AG09309 (cell line): ENCODE results near the gene HYDIN.

Experiments used
- DNase-seq: peaks from one replicate; pipeline ENCODE4 v3.0.0-alpha.2; 2010; ENCODE audit warnings: low read depth
- H3K4me3 ChIP-seq: 2 replicates; pipeline ENCODE4 v1.5.1; 2011; ENCODE audit warnings: mild to moderate bottlenecking, low read depth, low read length, moderate library complexity; ENCODE audit not compliant: control insufficient read depth
- CTCF ChIP-seq: IDR thresholded peaks from 2 replicates; pipeline ENCODE4 v1.5.1; 2011; ENCODE audit warnings: mild to moderate bottlenecking, low read depth, low read length, inconsistent platforms; ENCODE audit not compliant: insufficient read depth, control insufficient read depth; ENCODE audit errors: missing control alignments

Gene HYDIN

GRCh38 chr16:70768203-70768580 is 462.3 kb downstream of the HYDIN start:
- DNase-seq = no peak
- no peak for TF ChIP-seq CTCF
- no peak overlapping the region for H3K4me3 ChIP-seq

- no peak for DNase-seq
- H3K4me3 ChIP-seq = no peak overlapping the region
- no peak for TF ChIP-seq CTCF
Measured at GRCh38 chr16:70767377-70768202, 462.9 kb downstream of the HYDIN start.

- TF ChIP-seq CTCF = no peak
- no peak overlapping the region for H3K4me3 ChIP-seq
- no peak for DNase-seq
Measured at GRCh38 chr16:70766658-70767057, 463.9 kb downstream of the HYDIN start.

GRCh38 chr16:70766176-70766575 is 464.3 kb downstream of the HYDIN start:
- no peak overlapping the region for H3K4me3 ChIP-seq
- no peak for TF ChIP-seq CTCF
- DNase-seq = no peak

- no peak for TF ChIP-seq CTCF
- no peak for DNase-seq
- no peak overlapping the region for H3K4me3 ChIP-seq
Measured at GRCh38 chr16:70765491-70765890, 465.0 kb downstream of the HYDIN start.

GRCh38 chr16:70764632-70765031 is 465.9 kb downstream of the HYDIN start:
- no peak for DNase-seq
- no peak for TF ChIP-seq CTCF
- H3K4me3 ChIP-seq = no peak overlapping the region
